Uterus (tissue), 2 donors: ENCODE measurements around the gene CCDC57.

Experiments
- POLR2A ChIP-seq, 2 donors: fragments of 450-650 bp; IDR thresholded peaks; one replicate each; pipeline ENCODE4 v1.6.1; 2016; ENCODE audit warnings: antibody characterized with exemption in 2 of 2, mild to moderate bottlenecking in 1 of 2, moderate library complexity in 1 of 2
- TF ChIP-seq, protein P1 (sequence below), 4 experiments: fragments of 200-600 bp in 2 of 4; fragments of 450-650 bp in 2 of 4; sonication (generic) in 2 of 4; IDR thresholded peaks; one replicate each; pipeline ENCODE4 v1.5.1; 2016 to 2019; ENCODE audit warnings: antibody characterized with exemption in 4 of 4, mild to moderate bottlenecking in 2 of 4, moderate library complexity in 1 of 4

DNA sequence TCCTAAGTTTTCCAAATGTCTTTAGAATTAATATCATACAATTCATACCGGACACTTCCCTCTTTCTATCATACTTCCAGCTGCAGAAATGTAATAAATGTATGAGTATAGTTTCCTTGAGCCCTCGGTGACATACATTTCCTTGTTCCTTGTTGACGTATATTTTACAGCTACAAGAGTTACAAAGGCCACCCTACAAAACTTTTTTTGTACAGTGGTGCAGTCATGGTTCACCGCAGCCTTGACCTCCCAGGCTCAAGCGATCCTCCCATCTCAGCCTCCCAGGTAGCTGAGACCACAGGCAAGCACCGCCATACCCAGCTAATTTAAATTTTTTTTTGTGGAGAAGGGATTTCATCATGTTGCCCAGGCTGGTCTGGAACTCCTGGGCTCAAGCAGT lies 139.8 kb downstream of the CCDC57 start:
- TF ChIP-seq POLR2A (IDR thresholded peaks at IDR 0.05) = no peak
- TF ChIP-seq, protein P1, sequence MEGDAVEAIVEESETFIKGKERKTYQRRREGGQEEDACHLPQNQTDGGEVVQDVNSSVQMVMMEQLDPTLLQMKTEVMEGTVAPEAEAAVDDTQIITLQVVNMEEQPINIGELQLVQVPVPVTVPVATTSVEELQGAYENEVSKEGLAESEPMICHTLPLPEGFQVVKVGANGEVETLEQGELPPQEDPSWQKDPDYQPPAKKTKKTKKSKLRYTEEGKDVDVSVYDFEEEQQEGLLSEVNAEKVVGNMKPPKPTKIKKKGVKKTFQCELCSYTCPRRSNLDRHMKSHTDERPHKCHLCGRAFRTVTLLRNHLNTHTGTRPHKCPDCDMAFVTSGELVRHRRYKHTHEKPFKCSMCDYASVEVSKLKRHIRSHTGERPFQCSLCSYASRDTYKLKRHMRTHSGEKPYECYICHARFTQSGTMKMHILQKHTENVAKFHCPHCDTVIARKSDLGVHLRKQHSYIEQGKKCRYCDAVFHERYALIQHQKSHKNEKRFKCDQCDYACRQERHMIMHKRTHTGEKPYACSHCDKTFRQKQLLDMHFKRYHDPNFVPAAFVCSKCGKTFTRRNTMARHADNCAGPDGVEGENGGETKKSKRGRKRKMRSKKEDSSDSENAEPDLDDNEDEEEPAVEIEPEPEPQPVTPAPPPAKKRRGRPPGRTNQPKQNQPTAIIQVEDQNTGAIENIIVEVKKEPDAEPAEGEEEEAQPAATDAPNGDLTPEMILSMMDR (IDR thresholded peaks at IDR 0.05) = no peak
